ENCODE measurements around the gene GPD1. TPM values are rescaled to one million over a fixed set of nuclear protein-coding genes. Genes with fewer than 3 reads are reported as not detected.
A peak's percentile ranks its signal among the peaks of the same experiment; 100 is the strongest.

GPD1 gene
- total and polyA plus RNA-seq, 9 of the 15 experiments (the other 6 are each of a cell fraction or from before 2014, with no cell fraction given) = 0.13 to 1.00 (median 0.55) TPM

DNA sequence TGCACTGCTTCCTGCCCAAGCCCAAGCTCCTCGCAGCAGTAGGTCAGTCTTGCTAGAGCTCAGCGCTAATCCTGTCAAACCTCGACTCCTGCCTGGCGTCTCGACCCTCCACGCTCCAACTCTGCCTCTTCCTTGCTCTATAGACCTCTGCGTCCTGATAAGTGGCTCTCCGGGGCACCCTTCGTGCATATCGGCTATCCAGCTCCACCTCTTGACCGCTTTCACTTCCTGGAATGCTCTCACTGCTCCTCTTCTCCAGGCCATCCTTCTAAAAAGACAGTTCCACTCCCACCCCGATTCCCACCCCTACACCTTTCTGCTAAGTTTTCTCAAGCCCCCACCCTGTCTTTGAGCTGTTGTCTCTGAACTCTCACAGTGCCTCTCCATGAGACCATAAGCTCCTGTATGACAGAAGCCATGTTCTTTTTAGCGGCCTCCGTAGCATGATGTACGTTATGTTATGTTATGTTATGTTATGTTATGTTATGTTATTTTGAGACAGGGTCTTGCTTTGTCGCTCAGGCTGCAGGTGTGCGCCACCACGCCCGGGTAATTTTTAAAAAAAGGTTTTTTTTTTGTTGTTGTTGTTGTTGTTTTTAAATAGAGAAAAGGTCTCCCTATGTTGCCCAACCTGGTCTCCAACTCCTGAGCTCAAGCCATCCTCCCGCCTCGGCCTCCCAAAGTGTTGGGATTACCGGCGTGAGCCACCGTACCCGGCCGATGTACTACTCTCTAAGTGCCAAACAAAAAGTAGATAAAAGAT is 8.8 kb downstream of the GPD1 start (continued):
- TF ChIP-seq RBBP5 (IDR thresholded peaks at IDR 0.05; ENCODE audit: borderline replicate concordance, insufficient read depth, low read length, poor library complexity, severe bottlenecking) (peak; percentile 43), PCBP2 (IDR thresholded peaks at IDR 0.05; ENCODE audit: low read depth, low read length, poor library complexity, severe bottlenecking) (no peak), YY1 (IDR thresholded peaks at IDR 0.05; ENCODE audit: borderline replicate concordance in 1 of 3, control insufficient read depth in 1 of 3, extremely low read depth in 1 of 3, insufficient read depth in 3 of 3, insufficient read length in 1 of 3, insufficient replicate concordance in 2 of 3, low read depth in 1 of 3, low read length in 2 of 3) (peak in 1 of 3 experiments; percentile 27), ZNF584 (CRISPR knock-in tag; IDR thresholded peaks at IDR 0.05; ENCODE audit: low read depth) (no peak), MTF1 (CRISPR knock-in tag; IDR thresholded peaks at IDR 0.05; ENCODE audit: borderline replicate concordance) (no peak), SMARCA5 (IDR thresholded peaks at IDR 0.05) (peak; percentile 60; the same call in 1 of the 2 replicates), TAF9B (IDR thresholded peaks at IDR 0.05; ENCODE audit: partially characterized antibody) (no peak), RBM25 (IDR thresholded peaks at IDR 0.05; ENCODE audit: low read depth, low read length, severe bottlenecking) (no peak), ARID1B (IDR thresholded peaks at IDR 0.05) (peak; percentile 21; the same call in 1 of the 2 replicates), TARDBP (IDR thresholded peaks at IDR 0.05) (no peak), SAFB2 (IDR thresholded peaks at IDR 0.05; ENCODE audit: borderline replicate concordance, low read depth, low read length, severe bottlenecking) (no peak), RAD21 (CRISPR knock-in tag; conservative IDR thresholded peaks at IDR 0.05 in 1 of 2, IDR thresholded peaks at IDR 0.05 in 1 of 2) (peak in 1 of 2 experiments; percentile 11; a peak in 1 of 4 replicates), KLF1 (tag; IDR thresholded peaks at IDR 0.05) (no peak), LCOR (CRISPR knock-in tag; IDR thresholded peaks at IDR 0.05) (no peak), CSDE1 (IDR thresholded peaks at IDR 0.05) (no peak)
- TF ChIP-seq, protein P1, sequence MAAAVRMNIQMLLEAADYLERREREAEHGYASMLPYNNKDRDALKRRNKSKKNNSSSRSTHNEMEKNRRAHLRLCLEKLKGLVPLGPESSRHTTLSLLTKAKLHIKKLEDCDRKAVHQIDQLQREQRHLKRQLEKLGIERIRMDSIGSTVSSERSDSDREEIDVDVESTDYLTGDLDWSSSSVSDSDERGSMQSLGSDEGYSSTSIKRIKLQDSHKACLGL (CRISPR knock-in tag; IDR thresholded peaks at IDR 0.05; ENCODE audit: borderline replicate concordance, poor library complexity, severe bottlenecking) = no peak
- TF ChIP-seq, protein P2, sequence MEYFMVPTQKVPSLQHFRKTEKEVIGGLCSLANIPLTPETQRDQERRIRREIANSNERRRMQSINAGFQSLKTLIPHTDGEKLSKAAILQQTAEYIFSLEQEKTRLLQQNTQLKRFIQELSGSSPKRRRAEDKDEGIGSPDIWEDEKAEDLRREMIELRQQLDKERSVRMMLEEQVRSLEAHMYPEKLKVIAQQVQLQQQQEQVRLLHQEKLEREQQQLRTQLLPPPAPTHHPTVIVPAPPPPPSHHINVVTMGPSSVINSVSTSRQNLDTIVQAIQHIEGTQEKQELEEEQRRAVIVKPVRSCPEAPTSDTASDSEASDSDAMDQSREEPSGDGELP (CRISPR knock-in tag; IDR thresholded peaks at IDR 0.05; ENCODE audit: borderline replicate concordance) = no peak
- TF ChIP-seq, protein P3, sequence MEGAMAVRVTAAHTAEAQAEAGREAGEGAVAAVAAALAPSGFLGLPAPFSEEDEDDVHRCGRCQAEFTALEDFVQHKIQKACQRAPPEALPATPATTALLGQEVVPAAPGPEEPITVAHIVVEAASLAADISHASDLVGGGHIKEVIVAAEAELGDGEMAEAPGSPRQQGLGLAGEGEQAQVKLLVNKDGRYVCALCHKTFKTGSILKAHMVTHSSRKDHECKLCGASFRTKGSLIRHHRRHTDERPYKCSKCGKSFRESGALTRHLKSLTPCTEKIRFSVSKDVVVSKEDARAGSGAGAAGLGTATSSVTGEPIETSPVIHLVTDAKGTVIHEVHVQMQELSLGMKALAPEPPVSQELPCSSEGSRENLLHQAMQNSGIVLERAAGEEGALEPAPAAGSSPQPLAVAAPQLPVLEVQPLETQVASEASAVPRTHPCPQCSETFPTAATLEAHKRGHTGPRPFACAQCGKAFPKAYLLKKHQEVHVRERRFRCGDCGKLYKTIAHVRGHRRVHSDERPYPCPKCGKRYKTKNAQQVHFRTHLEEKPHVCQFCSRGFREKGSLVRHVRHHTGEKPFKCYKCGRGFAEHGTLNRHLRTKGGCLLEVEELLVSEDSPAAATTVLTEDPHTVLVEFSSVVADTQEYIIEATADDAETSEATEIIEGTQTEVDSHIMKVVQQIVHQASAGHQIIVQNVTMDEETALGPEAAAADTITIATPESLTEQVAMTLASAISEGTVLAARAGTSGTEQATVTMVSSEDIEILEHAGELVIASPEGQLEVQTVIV (CRISPR knock-in tag; IDR thresholded peaks at IDR 0.05; ENCODE audit: borderline replicate concordance) = no peak
- TF ChIP-seq, protein P4, sequence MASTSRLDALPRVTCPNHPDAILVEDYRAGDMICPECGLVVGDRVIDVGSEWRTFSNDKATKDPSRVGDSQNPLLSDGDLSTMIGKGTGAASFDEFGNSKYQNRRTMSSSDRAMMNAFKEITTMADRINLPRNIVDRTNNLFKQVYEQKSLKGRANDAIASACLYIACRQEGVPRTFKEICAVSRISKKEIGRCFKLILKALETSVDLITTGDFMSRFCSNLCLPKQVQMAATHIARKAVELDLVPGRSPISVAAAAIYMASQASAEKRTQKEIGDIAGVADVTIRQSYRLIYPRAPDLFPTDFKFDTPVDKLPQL (IDR thresholded peaks at IDR 0.05; ENCODE audit: extremely low read depth, insufficient read length) = no peak
